Lower lobe of right lung (tissue), 2 donors: ENCODE data around the gene OTOP2. TPM values are rescaled to one million over a fixed set of nuclear protein-coding genes. Genes with fewer than 3 reads are reported as not detected.

Source experiments
- ATAC-seq, 2 donors: fragments of 200-7000 bp; cut with Tn5 transposase; one replicate each; pipeline ENCODE4 v1.9.1; 2020 to 2022; ENCODE audit warnings: mild to moderate bottlenecking in 2 of 2, moderate library complexity in 2 of 2
- DNase-seq: peaks from one replicate; pipeline ENCODE4 v3.0.0-alpha.2; 2020
- H3K27ac ChIP-seq: fragments of 200-600 bp; one replicate; pipeline ENCODE4 v1.8.0; 2022
- H3K27me3 ChIP-seq: fragments of 200-600 bp; one replicate; pipeline ENCODE4 v1.8.0; 2022; ENCODE audit warnings: low read depth
- H3K36me3 ChIP-seq: fragments of 200-600 bp; one replicate; pipeline ENCODE4 v1.8.0; 2022; ENCODE audit warnings: mild to moderate bottlenecking
- H3K4me1 ChIP-seq: fragments of 200-600 bp; one replicate; pipeline ENCODE4 v1.8.0; 2022
- H3K4me3 ChIP-seq: fragments of 200-600 bp; one replicate; pipeline ENCODE4 v1.8.0; 2022; ENCODE audit warnings: mild to moderate bottlenecking
- H3K9me3 ChIP-seq: fragments of 200-600 bp; one replicate; pipeline ENCODE4 v1.8.0; 2022
- CTCF ChIP-seq: fragments of 200-600 bp; IDR thresholded peaks from one replicate; pipeline ENCODE4 v1.8.0; 2022; ENCODE audit warnings: antibody characterized with exemption, mild to moderate bottlenecking
- intact Hi-C: fragments of 100-400 bp; cut with DNase I; formaldehyde crosslinking; loops from one replicate; pipeline ENCODE4 v1.11.0; 2022
- total RNA-seq: library from RNA; stranded (reverse); fragmentation: NEBNext Ultra II Directional; extraction: Animal tissue kit (Norgen Biotek cat#: 25700); gene quantifications from one replicate; pipeline ENCODE4 v1.2.1, GENCODE V29; 2021
- donor health status: DM: no; HTN: yes; CAD: no; lungs with severe emphysema.

OTOP2 gene
- total RNA-seq, 1 donor from 2014 or later, result not detected

- TF ChIP-seq CTCF, result no peak
- DNase-seq (no peak), ATAC-seq (no peak)
- no peak overlapping the region for H3K4me3 ChIP-seq
- no peak overlapping the region for H3K27ac ChIP-seq
- intact Hi-C loops, result no loop called here
- H3K36me3 ChIP-seq, result no peaks in the 10 kb centered on the region
- no peaks in the 10 kb centered on the region for H3K9me3 ChIP-seq
- H3K4me1 ChIP-seq, result no peaks in the 10 kb centered on the region
- H3K27me3 ChIP-seq, result peaks cover 38% of the 10 kb centered on the region
These were observed 7.2 kb upstream of the OTOP2 start for GRCh38 chr17:74916851-74917199.

DNA sequence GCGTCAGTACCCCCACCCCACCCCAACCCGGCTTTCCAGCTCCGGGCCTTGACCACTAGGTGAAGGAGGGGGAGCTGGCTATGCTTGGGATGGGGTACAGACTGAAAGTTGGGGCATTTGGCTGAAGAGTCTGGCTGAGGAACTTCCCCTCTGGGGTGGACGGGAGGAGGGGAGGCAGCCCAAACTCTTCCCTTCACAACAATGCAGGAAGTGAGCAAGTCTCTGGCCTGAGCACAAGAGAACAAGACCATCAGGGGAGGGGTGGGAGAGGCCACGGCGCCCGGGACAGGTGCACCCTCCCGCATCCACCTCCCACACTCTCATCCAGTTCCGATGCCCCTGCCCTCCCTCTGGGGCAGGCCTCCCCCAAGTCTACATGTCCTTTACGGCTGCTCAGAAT, 6.6 kb upstream of the OTOP2 start:
- H3K9me3 ChIP-seq, result no peaks in the 10 kb centered on the region
- intact Hi-C loops, result no loop called here
- no peaks in the 10 kb centered on the region for H3K36me3 ChIP-seq
- H3K4me3 ChIP-seq, result no peak overlapping the region
- ATAC-seq (peak in 1 of 2 donors; percentile 47), DNase-seq (no peak)
- H3K27me3 ChIP-seq, result peaks cover 44% of the 10 kb centered on the region
- no peak for TF ChIP-seq CTCF
- no peak overlapping the region for H3K27ac ChIP-seq
- H3K4me1 ChIP-seq, result no peaks in the 10 kb centered on the region

- intact Hi-C loops, result no loop called here
- Histone ChIP-seq H3K4me1 (peaks cover 13% of the 10 kb centered on the region), H3K9me3 (no peaks in the 10 kb centered on the region), H3K27ac (no peak overlapping the region), H3K4me3 (no peak overlapping the region), H3K27me3 (peaks cover 59% of the 10 kb centered on the region), H3K36me3 (no peaks in the 10 kb centered on the region)
- DNase-seq (no peak), ATAC-seq (no peak)
- TF ChIP-seq CTCF, result no peak
These were observed 5.2 kb upstream of the OTOP2 start for GRCh38 chr17:74918906-74919305.

DNA sequence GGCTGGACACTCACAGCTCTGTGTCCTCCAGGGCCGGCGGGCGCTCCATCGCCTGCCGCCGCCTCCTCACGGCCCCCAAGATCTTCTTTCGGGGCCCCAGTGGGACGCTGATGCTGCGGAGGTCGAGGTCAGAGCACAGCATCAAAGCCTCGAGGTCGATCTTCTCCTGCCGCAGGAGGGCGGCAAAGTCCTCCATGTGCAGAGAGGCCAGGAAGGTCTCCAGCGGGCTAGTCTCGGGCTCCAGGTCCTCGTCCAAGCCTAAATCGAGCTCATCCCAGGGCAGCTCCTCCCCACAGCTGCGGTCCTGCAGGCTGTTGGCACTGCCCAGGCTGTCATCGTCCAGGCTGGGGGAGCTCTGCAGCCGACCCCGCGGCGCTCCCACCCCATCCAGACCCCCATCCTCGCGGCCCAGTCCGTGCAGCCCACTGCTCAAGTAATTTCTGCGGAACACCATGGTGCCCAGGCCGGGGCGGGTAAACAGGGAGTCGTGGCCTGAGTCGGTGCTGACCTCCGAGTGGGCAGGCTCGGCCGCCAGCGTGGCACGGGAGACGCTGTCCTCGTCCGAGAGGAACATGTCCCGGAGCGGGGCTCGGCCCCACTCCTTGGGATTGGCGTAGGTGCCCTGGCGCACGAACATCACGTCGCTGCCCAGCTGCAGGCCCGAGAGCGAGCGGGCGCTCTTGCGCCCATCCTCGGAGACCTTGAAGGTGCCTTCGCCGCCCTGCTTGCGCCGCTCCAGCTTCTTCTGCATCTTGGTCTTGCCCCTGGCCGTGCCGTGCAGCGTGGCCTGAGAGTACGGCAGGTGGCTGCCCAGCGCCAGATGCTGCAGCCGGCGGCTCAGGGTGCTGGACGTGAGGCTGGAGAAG, 4.4 kb upstream of the OTOP2 start:
- Histone ChIP-seq H3K4me1 (peaks cover 21% of the 10 kb centered on the region), H3K36me3 (no peaks in the 10 kb centered on the region), H3K27ac (no peak overlapping the region), H3K27me3 (peaks cover 66% of the 10 kb centered on the region), H3K9me3 (no peaks in the 10 kb centered on the region), H3K4me3 (no peak overlapping the region)
- intact Hi-C loops, result no loop called here
- no peak for TF ChIP-seq CTCF
- DNase-seq (no peak), ATAC-seq (no peak)

GRCh38 chr17:74920306-74920620, 3.8 kb upstream of the OTOP2 start:
- no peaks in the 10 kb centered on the region for H3K36me3 ChIP-seq
- DNase-seq, result no peak
- H3K4me1 ChIP-seq, result peaks cover 22% of the 10 kb centered on the region
- no peaks in the 10 kb centered on the region for H3K9me3 ChIP-seq
- no peak for ATAC-seq
- H3K27me3 ChIP-seq, result peaks cover 67% of the 10 kb centered on the region
- TF ChIP-seq CTCF, result no peak
- no peak overlapping the region for H3K4me3 ChIP-seq
- no peak overlapping the region for H3K27ac ChIP-seq
- intact Hi-C loops, result no loop called here
